GM12872 (cell line): Measurements from ENCODE around the gene NKAIN2.
A peak's percentile ranks its signal among the peaks of the same experiment; 100 is the strongest.

ENCODE experiments used
- TF ChIP-seq, protein P1 (sequence below): IDR thresholded peaks from 3 replicates; pipeline ENCODE4 v1.5.1; 2011; ENCODE audit warnings: low read depth, mild to moderate bottlenecking, low read length, moderate library complexity; ENCODE audit not compliant: insufficient read depth

The NKAIN2 gene

DNA sequence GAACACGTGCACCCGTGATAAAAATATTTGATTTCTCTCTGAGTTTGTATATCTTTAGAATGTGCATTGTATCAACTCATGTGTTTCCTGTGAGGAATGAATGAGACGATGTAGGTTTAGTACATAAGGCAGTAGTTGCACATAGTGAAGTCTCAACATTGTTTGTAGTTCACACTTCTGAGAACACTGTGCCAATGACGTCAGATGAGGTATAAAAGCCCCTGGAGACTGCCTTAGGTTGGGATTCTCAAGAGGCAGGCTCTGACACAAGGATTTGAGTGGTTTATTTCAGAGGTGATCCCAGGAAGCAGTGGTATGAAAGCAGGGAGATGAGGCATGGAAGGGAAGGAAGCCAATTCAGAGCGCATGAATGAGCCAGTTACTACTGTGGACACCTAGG is 2.6 kb upstream of the NKAIN2 start:
- TF ChIP-seq, protein P1, sequence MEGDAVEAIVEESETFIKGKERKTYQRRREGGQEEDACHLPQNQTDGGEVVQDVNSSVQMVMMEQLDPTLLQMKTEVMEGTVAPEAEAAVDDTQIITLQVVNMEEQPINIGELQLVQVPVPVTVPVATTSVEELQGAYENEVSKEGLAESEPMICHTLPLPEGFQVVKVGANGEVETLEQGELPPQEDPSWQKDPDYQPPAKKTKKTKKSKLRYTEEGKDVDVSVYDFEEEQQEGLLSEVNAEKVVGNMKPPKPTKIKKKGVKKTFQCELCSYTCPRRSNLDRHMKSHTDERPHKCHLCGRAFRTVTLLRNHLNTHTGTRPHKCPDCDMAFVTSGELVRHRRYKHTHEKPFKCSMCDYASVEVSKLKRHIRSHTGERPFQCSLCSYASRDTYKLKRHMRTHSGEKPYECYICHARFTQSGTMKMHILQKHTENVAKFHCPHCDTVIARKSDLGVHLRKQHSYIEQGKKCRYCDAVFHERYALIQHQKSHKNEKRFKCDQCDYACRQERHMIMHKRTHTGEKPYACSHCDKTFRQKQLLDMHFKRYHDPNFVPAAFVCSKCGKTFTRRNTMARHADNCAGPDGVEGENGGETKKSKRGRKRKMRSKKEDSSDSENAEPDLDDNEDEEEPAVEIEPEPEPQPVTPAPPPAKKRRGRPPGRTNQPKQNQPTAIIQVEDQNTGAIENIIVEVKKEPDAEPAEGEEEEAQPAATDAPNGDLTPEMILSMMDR: no peak

DNA sequence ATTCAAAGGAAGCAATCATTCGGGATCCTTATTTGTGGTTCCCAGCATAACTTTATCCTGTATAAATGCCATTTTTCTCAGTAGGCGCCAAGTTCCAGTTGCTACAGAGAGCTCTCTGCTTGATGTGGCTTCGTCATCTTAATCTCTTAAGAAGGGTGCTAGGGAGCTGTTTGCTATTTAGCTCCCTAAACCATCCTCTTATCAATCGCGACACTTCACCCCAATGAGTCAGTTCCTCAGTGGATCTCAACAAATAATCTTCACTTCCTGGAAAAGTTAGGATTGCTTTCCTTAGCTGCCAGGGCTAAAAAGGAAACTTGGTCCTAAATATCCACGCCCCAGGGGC is 1.3 kb upstream of the NKAIN2 start:
- TF ChIP-seq, protein P1: no peak

DNA sequence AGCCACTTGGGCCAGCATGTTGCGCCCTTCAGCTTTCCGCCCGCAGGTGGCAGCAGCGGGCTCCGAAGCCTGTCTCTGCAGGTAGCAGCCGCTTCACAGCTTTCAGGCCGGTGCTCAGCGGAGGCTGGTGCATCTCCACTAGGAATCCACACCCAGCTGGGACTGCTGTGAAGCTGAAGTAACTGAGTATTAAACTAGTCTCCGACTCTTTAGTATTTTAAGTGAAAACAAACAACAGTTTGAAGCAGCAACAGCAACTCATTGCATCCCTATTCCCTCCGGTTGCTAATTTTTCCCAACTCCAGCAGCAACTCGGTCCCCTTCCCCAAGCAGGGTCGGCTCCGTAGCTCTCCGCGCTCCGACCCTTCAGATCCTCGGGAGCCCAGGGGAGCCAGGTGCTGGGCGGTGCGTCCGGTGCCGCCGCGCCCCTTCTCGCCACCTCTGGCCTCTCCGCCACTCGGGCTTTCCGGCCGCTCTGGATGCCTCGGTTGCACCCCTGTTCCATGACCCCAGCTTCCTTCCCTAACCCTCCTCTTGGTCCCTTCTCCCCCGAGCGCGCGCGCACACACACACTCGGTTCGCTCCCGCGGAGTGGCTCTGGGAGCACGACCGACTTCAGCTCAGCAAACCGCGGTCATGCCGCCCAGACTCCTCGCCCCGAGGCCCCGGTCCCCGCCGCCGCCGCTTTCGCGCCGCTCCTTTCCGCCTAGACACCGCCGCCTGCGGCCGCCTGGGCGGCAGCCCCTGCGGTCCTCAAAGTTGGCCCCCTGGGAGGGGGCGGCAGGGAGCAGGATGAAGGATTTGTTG is 765 bp upstream of the NKAIN2 start:
- TF ChIP-seq, protein P1: peak; percentile 92

DNA sequence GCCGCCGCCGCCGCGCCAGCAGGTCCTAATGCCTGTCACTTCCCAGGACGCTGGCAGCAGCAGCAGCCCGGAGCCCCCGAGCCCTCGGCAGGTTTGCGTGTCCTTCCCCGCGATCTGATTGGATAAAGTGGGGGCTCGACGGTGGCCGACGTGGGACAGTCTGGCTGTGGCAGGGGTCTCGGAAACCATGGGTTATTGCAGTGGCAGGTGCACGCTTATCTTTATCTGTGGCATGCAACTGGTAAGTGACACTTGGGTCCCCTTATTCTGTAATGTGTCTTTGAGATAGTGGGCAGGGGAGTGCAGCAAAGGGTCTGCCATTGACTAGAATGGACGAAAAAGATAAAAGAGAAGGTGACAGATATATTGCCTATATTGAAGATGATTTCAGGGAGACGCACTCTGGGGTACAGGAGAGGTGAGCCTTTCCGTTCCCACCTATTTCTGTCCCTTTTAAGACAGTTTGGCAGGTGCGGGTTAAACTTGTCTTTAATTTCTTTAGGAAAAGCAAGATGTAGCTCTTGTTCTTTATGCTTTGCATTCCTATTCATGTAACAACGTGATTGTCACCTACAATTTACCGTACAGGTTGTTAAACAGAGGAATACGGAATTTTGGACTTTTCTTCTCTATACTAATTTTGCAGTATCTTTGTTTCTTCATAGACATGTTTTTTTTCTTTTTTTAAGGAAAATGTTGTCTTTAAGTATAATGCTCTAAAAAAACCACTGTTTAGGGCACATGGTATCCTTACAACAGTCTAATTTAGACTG is 535 bp downstream of the NKAIN2 start:
- TF ChIP-seq, protein P1: no peak

DNA sequence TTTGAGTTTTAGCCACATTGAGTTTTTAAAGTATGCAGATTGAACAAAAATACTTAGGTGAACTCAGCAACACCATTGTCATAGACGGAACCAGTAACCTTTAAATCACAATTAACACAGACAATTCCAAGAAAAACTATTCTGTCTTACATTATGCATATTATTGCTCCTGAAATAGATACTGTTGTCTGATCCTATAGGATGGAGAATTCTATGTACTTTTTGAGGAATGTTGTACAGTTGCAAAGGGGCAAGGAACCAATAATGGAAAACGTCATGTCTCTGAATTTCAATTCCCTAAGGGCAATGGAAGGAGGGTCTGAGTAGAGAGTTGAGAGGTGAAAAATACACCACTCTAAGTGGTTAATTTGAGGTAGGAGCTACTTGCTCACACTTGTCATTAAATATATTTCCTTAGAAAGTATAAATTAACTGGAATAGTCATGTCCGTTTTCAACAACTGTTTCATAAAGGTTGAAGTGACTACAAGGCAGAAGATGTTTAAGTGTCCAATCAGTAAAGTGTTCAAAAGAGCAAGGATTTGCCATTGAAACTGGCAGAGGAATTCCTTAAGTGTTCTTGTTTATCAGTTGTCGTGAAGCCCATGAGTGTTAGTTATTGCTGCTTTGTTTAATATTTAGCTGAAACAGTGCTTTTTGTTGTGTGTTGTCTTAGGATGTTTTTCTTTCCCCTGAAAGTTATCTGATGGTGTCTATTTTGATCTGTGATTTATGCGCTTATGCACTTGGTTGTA is 1.3 kb downstream of the NKAIN2 start:
- TF ChIP-seq, protein P1: no peak

DNA sequence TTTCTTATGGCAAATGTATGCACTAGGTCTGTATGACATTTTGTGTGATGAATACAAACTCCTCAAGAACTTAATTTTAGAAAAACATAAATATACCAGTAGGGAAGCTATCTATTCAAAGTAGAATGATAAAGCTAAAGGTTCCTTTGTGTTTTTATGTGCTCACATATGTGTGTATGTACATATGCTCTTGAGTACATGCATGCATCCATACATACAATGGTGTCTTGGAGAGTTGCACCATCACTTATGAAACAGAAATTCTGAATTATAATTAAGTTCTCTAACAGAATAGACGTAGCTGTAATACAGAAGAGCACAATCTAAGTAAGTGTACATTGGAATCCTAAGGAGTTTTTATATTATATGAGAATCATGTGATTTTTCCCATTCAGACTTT is 2.3 kb downstream of the NKAIN2 start:
- TF ChIP-seq, protein P1: no peak

DNA sequence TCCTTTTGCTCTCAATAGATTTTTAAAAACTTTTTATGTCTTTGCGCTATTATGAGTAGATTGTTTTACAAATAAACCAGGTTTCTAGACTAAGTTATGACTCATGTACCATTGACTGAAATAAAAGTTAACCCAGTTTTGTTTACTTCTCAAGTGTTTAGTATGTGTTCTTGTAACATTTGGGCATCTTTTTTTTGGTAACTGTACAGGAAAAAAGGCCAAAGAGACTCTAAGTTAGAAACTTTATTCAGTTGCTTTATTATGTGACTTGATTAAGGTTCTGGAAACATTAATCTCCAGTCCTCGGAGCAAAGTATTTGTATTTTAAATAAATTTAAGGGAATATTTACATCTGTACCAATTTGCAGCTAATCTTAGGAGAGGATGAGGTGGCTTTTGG is 2.9 kb downstream of the NKAIN2 start:
- TF ChIP-seq, protein P1: no peak
